HUDEP-2 (cell line): Measurements from ENCODE around the gene AFF1.
"Not testable (repeated sequence)": the region's sequence is repeated elsewhere in the genome, so short reads cannot be mapped to it uniquely, and the experiment has no call there.

ENCODE experiments used
- DNase-seq, 76 experiments: peaks; one replicate each; lab custom pipeline; 2025; ENCODE audit not compliant: unreplicated experiment in 76 of 76; lab: John Stamatoyannopoulos, UW

Gene AFF1

DNA sequence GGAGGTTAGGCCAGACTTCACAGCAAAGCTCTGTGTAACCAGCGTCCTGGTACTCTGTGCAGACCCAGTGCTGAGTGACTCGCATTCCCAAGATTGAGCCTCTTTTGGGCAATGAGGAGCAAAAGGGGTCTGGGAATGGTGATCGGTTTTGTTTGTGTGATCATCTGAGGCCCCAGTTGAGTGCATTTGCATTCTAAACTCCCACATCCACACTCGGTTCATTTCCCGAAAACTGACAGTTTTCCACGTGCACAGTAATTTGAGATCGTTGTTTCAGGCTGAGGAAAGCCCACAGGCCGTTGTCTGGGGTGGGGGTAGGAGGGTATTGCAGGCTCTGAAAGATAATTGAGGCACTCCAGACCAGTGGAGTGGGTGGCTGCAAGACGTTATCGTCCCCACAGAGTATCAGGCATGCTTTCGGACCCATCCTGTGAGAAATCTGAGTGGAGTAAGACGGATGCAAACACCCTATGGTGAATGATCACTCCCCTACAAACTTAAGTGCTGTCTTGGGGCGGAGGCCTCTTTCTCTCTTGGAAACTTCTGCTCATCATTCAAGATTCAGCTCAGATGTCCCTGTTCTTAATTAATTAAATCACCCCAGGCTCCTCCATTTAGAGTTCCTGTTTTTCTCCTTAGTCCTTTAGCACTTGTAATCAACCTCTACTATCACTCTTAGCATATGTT is 96.1 kb downstream of the AFF1 start:
- peak in 65 of 76 experiments; percentile 6 to 87 (median 44) for DNase-seq

DNA sequence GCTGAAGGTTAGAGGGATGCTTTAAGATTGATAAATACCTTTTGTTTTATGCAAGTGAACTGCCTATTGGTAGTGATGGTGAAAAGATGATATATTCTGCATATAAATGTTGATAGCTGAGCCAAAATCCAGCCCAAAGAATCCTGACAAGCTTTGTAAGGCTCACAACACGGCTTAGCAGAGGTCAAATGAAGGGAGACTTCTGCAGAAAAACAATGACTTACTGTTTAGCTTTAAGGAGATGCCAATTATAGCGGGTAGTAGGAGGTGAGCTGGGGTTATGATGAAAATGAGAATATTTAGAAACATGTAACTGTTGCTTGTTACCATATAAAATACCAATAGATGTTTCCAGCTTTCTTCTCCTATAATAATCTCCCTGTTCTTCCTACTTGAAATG is 97.1 kb downstream of the AFF1 start:
- no peak for DNase-seq

- DNase-seq, result no peak
Observed at GRCh38 chr4:87032884-87033533, 98.2 kb downstream of the AFF1 start.

DNA sequence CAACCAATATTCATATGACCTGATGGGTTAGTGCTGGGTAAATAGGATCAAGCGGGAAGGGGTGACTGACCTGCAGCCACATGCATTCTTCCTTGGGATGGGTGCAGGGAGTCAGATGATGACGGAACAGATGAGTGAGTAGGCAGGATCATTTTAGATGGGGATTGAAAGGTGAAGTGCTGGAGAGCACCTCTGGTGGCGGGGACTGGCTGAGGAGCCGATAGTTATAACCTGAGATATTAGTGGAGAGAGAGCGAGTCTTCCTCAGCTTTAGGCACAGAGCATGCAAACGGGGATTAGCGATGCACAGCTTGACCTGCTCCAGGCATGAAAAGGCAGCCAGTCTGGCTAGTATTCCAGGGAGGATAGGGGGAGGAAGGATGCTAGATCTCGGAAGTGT is 99.1 kb downstream of the AFF1 start:
- DNase-seq, result no peak

GRCh38 chr4:87034527-87034926 is 99.7 kb downstream of the AFF1 start:
- DNase-seq, result no peak

- DNase-seq, result no peak
Observed at GRCh38 chr4:87035881-87036509, 101.2 kb downstream of the AFF1 start.

DNA sequence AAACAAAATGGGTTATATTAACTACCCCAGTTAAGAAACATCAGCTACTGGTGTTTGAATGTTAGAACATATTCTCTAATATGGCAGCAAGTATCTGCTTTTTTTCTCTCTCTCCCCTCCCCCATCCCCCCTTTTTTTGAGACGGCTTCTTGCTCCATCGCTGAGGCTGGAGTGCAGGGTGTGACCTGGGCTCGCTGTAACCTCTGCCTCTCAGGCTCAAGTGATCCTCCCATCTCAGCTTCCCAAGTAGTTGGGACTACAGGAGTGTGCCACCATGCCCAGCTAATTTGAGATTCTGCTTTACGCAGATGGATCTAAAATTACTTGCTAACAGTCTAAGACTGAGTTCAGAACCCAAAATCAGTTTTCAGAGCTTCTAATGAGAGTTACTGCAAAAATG is 101.9 kb downstream of the AFF1 start:
- no peak for DNase-seq

DNA sequence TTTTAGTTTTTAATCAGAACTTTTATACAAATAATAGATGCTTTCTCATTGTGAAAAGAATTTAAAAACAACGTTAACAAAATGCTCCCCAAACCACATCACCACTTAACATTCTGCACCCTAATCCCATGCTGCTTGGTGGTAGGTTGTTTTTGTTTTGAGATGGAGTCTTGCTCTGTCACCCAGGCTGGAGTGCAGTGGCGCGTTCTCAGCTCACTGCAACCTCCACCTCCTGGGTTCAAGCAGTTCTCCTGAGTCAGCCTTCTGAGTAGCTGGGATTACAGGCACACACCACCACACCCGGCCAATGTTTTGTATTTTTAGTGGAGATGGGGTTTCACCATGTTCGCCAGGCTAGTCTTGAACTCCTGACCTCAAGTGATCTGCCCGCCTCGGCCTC is 102.4 kb downstream of the AFF1 start:
- DNase-seq, result not testable (repeated sequence)

DNA sequence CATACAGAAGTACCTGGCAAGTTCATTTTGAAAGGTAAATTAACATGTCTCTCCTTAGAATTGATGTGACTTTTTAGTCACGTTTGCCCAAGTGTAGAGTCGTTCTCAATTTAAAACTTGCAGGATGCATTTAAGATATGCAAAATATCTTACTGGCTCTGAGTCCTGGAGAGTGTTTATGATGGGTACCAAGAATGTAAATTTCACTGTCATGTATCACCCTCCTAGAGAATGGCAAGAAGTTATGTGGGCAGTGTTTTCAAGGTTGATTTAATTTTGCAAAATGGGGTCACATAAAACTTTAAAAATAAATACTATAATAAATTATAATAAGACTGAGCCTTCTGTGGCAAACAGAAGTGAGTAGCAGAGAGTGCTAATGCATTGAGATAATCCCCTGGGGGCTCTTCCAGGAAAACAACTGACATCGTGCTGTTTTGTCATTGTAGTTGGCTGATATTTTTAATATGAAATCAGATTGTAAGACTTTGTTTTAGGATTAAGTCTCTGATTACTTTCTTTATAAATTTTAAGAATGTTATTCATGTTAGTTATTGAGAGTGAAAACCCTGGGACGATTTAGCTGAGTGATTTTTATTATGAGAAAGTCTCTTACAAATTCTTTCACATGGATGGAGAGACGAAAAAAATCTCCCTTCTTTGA is 103.0 kb downstream of the AFF1 start:
- DNase-seq, result no peak

GRCh38 chr4:87038837-87039615 is 104.2 kb downstream of the AFF1 start:
- DNase-seq, result no peak

DNA sequence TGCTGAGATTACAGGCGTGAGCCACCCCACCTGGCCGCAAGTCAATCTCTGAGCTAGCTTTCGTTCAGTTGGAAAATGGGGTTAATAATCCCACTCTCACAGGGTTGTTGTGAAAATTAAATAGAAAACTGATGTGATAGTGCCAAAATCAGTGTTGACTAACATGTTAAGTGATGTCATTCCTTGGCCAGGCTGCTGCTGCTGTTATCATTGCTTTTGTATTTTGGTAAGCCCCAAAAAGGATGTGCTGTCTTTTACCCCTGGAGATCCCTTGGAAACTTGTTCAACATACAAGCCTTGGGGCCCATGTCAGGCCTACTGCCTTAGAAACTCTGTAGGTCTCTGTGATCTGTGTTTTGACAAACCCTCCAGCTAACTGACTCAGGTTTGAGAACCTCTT is 106.3 kb downstream of the AFF1 start:
- DNase-seq, result no peak

DNA sequence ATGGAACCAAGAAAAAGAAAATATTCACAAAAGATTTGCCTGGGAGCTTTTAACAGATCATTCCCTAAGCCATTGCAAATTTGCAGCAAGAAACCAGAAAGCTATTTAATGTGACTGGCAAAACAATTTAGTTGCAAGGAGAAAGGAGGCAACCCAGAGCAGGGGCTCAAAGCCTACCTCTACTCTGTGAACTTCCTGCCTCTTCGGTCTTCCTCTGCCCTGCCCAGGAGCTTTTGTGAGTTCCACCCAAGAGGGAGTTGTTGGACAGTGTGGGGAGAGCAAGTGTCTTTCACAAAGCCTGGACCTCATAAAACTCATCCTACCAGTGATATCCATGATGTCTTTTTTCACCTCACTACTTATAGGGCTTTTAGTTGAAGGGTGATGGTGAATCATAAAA is 107.4 kb downstream of the AFF1 start:
- no peak for DNase-seq

- no peak for DNase-seq
Observed at GRCh38 chr4:87042986-87043820, 108.4 kb downstream of the AFF1 start.

DNA sequence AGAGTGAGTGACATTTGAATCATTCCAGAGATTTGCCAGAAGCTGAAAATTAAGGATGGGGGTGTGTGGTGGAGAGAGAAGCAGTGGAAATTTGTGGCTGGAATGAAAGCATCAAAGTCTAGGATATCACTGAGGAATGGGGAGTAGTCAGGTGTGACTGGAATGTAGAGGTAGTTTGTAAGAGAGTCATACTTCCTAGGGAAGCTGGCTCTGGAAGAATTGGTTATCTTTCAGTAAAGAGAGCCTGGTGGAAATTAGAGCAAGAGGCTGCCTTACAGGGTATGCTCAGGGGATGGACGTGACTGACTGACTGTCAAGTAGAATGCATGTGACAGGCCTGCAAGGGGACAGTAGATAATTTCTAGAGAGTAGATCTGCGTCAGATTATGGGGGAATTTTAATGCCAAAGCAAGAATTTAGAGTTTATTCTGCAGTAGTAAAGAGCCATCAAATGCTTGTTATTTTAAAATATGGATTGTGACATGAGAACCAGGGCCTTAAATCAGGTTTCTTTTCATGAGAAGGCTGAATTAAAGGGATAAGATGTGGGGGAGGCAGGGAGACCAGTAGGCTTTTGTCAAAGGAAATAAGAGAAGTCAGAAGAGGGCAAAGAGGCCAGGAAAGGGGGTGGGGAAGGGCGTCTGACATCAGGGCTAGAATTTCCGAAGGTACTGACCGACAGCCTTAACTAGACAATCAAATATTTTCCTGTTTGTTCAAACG is 109.9 kb downstream of the AFF1 start:
- DNase-seq, result peak in 19 of 76 experiments; percentile 1 to 44 (median 19)

- DNase-seq, result no peak
Observed at GRCh38 chr4:87045234-87045558, 110.4 kb downstream of the AFF1 start.

DNA sequence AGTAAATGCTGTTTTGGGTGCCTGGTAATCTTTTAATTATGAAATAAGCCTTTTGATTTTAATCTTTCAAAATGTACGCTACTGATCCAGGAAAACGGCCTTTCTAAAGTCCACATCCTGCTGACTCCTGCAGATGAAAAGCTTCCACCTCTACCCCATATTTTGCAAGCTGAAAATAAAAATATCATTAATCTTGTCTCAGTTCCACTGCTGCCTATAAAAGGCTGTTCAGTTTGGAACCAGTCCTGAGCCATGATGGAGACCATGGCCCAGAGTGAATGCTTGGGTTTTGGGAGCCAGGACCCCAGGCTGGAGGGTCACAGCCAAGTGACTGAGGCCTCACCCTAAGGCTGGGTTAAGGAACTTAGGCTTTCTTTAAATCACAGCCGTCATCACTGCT is 110.8 kb downstream of the AFF1 start:
- DNase-seq, result no peak

DNA sequence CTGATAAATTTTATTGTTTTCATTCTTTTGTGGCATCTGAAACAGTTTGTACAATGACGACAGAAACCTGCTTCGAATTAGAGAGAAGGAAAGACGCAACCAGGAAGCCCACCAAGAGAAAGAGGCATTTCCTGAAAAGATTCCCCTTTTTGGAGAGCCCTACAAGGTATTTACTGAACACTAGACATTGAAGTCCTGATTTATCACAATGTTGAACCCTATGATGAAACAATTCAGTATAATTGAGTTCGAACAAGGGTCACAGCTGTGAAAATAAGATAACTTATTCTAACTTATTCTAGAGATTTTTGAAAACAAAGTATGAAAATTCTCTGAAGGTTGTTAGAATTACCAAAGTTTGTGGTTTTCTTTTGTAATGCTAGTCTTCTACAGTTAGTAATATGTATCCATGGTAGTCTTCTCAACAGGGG is 111.3 kb downstream of the AFF1 start:
- no peak for DNase-seq

GRCh38 chr4:87047281-87047798 is 112.5 kb downstream of the AFF1 start:
- no peak for DNase-seq

- no peak for DNase-seq
Observed at GRCh38 chr4:87049508-87049907, 114.7 kb downstream of the AFF1 start.
